Activated CD4-positive, alpha-beta T cell treated with anti-CD3 and anti-CD28 coated beads, Interleukin-2, Interleukin-6, amounts not matched to agents 100 ng/mL and 50 ng/mL, durations not matched to agents 16 hours and 8 hours (primary cell): ENCODE results near the gene SACM1L.
"Not testable (repeated sequence)": the region's sequence is repeated elsewhere in the genome, so short reads cannot be mapped to it uniquely, and the experiment has no call there.

Experiments used
- DNase-seq: peaks from one replicate; pipeline ENCODE4 v3.0.0-alpha.2; 2020

The SACM1L gene

DNA sequence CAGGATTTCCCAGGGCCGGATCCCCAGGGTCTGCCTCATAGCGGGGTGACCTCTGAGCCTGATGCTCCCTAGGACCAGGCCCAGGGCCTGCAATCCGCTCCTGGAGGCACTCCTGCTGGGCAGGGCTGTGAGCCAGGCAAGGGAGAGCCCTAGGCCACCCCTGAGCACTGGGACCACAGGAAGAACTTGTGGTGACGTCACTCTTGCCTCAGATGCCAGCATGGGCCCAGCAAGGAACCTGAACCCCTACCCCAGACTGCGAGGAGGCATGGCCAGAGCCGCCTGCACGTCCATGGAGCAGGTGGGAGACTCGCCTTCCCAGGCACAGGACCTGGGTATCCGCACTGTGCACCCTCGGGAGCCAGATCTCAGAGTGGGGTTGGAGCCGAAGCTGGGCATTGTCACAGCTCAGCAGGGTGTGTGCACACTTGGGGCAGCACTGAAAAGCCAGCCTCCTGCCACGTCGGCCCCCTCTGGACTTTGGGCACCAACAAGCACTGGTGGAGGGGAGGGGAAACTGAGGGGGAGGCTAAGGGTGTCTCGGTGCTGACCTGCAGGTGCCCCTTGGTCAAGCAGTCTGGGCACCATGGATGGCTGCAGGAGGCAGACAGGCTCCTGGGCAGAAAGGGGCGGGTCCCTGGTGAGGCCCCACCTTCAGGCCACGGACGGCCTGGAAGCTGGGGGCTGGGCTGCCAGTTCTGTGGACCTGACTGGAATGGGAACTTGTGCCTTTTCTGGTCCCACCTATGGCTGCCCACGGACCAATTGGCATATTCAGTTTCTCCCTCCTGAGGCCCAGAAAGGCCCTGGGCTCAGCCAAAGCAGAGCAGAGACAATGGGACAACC, 57.8 kb downstream of the SACM1L start:
- no peak for DNase-seq

DNA sequence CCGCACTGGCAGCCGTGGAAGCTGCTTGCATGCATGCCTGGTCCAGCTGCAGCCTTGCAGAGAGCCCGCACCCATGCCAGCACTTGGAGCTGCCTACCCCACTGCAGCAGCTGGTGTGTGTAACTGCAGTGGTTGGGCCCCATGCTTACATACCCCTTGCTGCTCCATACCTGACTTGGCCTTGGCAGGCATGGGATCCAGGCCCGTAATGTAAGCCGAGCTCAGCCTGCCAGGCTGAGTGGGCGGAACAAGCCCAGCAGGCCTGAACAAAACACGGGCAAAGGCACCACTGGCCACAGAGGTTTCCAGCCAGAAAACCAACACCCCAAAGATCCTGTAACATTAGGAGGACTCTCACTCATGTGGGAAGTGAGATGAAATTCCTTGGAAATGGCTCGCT, 58.9 kb downstream of the SACM1L start:
- DNase-seq, result no peak

GRCh38 chr3:45749036-45749600, 59.9 kb downstream of the SACM1L start:
- not testable (repeated sequence) for DNase-seq

DNA sequence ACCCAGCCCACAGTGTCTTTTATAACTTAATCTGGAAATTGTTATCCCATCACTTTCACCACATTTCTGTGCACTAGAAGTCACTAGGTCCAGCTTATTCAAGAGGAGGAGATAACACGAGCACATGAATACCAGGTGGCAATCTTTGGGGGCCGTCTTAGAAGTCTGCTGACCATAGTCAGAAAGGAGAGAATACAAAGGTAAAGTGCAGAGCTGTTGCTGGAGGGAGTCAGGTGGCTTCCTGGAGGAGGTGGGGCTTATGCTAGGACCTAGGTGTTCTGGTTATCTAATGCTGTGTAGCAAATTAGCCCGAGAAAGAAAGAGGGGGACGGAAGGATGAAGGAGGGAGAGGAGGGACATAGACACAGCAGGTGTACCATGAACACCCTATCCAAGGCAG, 60.7 kb downstream of the SACM1L start:
- no peak for DNase-seq

GRCh38 chr3:45751537-45752242, 62.5 kb downstream of the SACM1L start:
- no peak for DNase-seq

GRCh38 chr3:45753095-45753494, 63.9 kb downstream of the SACM1L start:
- no peak for DNase-seq

DNA sequence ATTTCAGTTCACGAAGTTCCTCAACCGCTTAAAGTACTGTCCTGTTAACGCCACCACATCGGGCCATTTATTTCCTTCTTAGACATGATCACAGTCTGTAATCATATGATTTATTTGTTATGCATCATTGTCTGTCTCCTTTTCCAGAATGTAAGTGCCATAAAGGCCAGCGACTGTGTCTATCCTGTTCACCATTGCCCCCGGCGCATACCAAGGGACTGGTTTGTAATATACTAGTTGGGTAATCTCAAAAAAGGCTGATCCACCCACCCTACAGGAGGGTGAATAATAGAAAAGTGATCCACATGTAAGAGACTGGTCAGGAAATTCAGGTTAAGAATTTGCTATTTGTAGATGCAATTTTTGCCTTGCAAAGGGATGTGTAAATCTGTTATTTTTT, 65.3 kb downstream of the SACM1L start:
- DNase-seq, result no peak

DNA sequence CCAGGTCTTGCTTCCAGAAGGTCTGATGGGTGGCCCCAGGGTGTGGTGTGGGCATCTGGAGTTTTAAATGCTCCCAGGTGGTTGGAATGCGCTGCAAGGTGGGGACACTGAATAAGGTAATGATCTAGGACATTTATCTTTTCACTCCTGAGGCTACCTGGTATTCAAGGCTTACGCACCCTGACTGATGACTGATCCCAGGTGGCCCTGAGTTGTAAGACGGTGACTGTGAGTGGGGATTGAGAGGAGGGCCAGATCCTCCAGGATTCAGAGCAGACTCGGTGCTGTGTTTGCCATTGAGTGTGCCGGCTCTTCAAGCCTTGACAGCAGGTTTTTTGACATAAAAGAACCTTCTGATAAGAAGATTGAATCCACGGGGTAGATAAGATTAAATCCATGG, 66.9 kb downstream of the SACM1L start:
- no peak for DNase-seq

GRCh38 chr3:45757141-45757540, 67.9 kb downstream of the SACM1L start:
- DNase-seq, result not testable (repeated sequence)

- no peak for DNase-seq
Measured at GRCh38 chr3:45758871-45759270, 69.7 kb downstream of the SACM1L start.

DNA sequence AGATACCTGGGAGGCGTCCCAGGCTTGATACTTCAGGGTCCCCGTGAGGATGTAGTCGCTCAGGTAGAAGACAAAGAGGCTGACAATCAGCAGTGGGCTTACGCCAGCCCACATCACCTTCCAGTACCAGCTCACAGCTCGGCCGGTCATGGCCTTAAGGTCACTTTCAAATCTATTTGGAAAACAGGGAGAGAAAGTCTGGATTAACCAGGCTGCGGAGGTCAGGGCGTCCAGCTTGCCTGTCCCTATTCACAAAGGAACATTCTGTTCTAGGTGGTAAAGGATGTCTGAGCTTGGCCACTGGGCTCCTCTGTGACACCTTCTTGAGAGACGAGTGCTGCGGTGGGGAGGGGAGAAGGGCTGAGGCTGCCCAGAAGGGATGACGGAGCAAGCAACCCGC, 70.7 kb downstream of the SACM1L start:
- DNase-seq, result no peak

DNA sequence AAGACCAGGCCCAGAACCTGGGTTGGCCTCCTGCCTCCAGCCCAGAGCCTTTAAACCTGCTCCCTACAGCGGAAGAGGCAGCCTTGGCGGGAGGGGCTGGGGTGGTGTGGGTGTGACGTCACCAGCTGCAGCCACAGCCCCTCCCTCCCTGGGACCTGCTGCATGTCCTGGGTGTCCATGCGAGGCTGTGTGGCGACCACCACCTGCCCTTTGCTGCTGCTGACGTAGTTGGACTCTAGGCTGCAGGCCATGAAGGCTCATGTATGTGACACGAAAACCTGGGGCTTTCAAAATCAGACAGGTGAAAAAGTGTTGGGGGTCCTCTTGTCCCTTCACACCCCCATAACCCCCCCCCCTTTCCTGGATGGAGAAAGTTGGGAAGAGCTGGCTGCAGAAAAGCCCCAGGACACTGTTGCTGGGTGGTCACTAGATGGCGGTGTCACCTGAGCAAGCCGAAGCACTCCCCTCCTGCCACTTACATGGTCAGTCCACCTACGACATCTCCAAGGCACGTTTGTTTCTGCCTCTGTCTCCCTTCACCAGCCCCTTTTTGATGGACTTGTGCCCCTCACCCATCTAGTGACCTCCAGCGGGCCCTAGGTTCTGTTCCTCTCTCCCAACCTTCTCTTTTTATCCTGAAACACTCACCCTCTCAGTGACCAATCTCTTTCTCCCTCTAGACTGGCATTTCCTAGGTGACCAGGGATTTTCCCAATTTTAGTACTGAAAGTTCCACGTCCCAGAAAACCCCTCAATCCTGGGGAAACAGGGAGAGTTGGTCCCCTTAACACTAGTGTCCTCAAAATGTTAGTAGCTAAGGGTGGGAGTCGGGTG, 71.9 kb downstream of the SACM1L start:
- DNase-seq, result peak; percentile 45

DNA sequence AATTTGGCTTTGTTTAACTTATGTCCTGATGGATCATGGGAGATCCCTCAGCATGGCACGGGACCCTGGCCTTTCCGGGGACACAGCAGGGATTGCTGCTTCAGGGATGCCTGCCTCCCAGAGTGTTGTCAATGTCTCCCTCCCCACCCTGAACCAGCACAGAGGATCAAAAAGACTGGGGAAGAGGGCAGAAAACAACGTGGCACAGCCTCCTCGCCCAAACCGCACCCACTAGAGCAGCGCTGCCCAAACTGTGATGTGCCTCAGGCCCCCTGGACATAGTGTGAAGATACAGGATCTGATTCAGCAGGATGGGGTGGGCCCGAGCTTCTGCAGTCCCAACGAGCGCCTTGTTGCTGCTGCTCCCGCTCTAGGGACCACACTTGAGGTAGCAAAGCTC, 72.6 kb downstream of the SACM1L start:
- DNase-seq, result no peak

DNA sequence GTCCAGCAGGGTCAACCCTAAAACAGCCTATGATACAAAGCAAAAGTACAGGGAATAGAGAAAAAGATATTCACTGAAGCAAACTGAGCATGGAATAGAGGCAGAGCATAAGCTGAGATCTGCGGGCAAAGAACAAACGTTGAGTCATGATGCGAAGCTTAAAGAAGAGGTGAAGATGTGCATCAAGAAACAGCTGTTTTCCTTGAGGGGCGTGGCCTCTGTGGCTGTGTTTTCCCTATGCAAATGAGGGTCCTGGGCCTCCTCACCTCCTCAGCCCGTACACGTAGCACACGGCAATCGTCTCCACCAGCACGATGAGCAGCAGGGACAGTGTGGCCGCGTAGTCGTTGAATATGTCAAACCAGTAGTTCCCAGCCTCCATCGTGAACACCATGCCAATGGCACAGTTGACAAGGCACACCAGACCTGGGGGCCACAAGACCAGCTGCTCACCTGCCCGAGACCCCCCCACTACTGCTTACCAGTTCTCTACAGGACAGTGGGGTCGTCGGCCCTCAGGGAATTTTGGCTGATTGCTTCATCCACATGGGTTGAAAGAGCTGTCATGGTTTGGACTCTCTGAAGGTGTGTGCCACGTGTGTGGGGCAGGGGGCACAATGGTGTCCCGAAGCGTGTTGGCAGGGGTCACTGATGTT, 73.6 kb downstream of the SACM1L start:
- DNase-seq, result no peak

DNA sequence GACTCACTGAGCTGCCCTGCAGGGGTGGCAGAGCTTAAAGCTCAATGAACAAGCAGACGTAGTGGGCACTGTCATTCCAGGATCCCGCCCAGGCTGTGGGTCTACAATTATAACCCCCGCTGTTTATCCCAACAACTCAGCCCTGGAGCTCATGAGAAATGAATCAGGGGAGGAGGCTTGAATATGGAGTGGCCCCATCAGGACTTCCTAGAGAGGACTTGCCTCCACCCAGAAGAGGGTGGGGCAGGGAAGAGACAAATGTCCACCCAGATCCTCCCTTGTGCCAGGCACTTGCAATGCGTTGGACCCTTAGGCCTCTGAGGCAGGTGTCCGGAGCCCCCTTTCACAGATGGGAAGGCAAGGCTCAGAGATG, 74.1 kb downstream of the SACM1L start:
- DNase-seq, result no peak

- DNase-seq, result no peak
Measured at GRCh38 chr3:45765266-45765851, 76.2 kb downstream of the SACM1L start.

DNA sequence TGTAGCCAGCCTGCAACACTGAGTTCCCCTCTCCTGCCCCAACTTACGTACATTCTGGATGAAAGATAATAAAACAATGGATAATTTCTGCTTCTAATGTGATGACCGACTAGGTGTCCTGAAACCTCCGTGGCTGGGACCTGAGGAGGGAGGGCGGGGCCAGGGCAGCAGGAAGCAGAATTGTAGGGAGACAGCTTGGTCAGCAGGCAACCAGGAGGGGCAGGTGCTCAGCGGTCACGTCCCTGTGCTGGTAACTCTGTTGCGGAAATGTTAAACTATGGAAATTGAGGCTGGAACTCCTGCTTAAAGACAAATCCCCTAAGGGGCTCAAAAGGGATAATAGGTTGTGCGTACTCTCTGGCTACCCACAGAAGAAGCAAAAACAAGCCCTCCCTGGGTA, 76.8 kb downstream of the SACM1L start:
- no peak for DNase-seq

DNA sequence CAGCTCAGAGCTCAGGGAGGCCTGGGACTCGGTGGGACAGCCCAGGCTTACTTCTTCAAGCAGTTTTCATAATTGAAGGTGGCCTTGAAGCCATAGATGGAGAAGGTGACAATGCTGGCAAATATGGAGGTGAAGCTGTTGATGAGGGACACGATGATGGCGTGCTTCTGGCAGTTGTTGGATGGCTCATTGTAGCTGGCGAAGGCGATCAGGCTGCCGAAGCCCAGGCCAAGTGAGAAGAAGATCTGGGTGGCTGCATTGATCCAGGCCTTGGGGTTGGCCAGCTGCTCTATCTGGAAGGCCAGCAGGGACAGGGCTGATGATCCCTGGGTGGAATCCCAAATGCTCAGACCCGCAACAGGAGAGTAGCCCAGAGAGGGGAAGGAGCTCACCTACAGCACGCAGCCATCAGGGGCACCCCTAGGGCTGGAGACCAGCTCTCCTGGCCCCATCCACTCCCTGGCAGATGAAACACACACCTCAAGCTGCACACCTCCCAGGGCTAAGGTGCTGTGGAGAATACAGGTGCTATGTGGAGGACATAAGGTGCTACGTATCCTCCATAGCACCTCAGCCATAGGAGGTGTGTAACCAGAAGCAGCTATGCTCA, 82.1 kb downstream of the SACM1L start:
- no peak for DNase-seq

DNA sequence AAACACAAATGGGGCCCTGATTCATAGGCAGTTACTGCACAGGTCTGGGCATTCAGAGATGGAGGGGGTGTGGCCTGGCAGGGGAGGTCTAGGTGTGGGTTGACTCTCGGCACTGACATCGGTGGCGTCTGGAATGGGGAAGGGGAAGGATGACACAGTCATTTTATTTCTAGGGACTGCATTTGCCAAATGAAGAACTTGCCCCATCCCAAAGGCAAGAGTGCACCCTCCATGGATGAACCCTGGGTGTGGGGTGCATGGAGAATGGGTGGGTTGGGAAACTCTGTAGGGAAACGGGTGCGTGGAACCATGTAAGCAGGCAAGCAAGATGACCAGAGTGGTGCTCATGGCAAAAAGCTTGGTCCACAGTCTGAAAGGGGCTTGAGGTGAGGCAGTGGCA, 82.6 kb downstream of the SACM1L start:
- no peak for DNase-seq

GRCh38 chr3:45772341-45773035, 83.3 kb downstream of the SACM1L start:
- no peak for DNase-seq

DNA sequence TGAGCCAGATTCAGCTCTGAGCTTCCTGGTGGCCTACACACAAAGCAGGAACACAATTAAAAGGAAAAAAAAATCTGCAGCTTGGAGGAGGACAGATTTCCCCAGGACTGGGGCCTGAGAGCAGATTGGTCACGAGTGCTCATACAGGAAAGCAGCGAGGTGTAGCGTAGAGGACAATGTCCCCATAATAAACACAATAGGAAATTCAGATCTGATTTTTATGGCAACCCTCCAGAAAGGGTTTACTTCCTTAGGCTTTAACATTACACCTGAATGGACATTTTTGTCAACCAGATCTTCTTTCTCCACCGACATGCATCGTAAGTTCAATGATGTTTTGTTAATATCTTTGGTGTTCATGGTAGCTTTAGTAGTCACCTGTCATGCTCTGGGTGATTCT, 83.9 kb downstream of the SACM1L start:
- no peak for DNase-seq
